Measurements from ENCODE around the gene NDUFS3.
"Not testable (repeated sequence)": the region's sequence is repeated elsewhere in the genome, so short reads cannot be mapped to it uniquely, and the experiment has no call there.

Gene NDUFS3

DNA sequence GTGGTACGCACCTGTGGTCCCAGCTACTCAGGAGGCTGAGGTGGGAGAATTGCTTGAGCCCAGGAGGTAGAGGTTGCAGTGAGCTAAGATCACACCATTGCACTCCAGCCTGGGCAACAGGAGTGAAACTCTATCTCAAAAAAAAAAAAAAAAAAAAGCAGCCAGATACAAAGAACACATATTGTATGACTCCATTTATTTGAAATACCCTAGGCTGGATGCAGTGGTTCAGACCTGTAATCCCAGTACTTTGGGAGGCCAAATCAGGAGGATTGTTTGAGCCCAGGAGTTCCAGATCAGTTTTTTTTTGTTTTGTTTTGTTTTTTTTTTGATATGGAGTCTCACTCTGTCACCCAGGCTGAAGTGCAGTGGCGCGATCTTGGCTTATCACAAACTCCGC is 16.5 kb upstream of the NDUFS3 start:
- not testable (repeated sequence) for DNase-seq

DNA sequence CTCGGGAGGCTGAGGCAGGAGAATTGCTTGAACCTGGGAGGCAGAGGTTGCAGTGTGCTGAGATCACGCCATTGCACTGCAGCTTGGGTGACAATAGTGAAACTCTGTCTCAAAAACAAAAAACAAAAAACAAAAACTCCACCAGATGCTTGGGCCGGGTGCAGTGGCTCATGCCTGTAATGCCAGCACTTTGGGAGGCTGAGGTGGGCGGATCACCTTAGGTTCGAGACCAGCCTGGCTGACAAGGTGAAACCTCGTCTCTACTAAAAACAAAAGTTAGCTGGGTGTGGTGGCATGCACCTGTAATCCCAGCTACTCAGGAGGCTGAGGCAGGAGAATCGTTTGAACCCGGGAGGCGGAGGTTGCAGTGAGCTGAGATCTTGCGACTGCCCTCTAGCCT is 14.5 kb upstream of the NDUFS3 start:
- DNase-seq = peak; percentile 30

DNA sequence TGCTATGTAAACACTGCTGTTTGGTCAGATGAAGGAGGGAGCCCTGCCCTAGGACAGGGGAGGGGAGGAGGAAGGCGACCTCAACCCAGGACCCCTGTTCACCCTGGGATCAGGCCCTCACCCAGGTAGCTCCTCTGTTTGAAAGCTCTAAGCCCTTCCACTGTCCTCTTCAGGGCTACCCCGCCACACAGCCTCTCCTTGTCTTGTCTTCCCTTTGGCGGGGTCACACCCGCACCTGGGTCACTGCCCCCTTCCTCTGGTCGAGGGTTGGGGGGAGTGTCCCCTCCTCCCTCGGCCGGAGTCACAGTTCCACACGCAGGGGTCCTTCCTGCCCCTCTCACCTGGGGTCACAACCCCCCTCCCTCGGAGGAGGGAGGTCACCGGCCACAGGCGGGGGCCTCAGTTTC is 13.9 kb upstream of the NDUFS3 start:
- DNase-seq = no peak

DNA sequence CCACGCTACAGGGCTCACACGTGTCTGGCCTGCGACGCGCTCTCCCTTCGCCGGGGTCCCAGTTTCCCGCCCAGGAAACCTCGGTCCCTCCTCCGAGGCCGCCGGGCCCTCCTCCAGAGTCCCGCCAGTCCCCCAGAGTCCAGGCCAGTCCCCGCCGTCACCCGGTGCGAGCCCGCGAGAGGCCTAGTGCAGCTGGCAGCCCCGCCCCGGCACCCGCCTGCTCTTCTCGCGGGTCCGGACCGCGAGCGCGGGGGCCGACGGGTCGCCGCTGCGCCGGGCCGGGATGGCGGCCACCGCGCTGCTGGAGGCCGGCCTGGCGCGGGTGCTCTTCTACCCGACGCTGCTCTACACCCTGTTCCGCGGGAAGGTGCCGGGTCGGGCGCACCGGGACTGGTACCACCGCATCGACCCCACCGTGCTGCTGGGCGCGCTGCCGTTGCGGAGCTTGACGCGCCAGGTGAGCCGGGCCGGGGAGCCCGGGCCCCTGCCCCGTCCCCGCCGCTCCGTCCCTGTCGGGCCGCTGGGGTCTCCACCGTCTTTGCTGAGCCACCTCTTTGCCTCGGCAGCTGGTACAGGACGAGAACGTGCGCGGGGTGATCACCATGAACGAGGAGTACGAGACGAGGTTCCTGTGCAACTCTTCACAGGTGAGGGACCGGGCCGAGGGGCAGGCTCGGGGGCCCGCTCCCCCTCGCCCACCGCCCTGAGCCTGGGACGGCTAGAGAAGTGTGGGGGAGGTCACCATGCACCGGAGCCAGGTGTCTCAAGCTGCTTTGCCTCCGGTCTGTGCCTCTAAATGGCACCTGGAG is 13.3 kb upstream of the NDUFS3 start, which contains the start of gene PTPMT1:
Gene PTPMT1 (plus strand): TSS at position 260 of the 809 bp plus-strand sequence. CDS start 24 bp downstream, at position 284.
- DNase-seq = peak; percentile 87

DNA sequence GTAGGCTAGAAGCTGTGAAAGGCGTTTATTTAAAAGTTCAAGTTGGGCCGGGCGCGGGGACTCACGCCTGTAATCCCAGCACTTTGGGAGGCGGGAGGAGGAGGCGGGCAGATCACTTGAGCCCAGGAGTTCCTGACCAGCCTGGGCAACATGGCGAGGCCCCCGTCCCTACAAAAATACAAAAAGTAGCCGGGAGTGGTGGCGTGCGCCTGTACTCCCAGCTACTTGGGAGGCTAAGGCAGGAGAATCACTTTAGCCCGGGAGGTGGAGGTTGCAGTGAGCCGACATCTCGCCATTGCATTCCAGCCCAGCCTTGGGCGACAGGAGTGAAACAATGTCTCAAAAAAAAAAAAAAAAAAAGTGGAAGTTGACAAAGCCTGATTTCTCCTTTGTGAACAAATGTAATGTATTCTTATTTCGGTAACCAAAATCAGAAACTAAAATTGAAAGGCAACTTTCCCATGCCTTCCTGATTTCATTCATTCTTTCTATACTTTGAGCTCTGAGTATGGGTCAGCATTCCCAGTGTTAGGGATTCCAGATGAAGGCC is 12.7 kb upstream of the NDUFS3 start:
- no peak for DNase-seq

DNA sequence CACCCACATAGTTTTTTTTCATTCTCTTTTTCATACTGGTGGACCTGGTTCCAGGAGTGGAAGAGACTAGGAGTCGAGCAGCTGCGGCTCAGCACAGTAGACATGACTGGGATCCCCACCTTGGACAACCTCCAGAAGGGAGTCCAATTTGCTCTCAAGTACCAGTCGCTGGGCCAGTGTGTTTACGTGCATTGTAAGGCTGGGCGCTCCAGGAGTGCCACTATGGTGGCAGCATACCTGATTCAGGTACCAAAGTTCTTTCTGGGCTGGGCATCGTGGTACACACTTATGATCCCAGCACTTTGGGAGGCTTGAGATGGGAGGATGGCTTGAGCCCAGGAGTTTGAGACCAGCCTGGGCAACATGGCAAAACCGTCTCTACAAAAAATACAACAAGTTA is 9.2 kb upstream of the NDUFS3 start:
- DNase-seq = no peak

DNA sequence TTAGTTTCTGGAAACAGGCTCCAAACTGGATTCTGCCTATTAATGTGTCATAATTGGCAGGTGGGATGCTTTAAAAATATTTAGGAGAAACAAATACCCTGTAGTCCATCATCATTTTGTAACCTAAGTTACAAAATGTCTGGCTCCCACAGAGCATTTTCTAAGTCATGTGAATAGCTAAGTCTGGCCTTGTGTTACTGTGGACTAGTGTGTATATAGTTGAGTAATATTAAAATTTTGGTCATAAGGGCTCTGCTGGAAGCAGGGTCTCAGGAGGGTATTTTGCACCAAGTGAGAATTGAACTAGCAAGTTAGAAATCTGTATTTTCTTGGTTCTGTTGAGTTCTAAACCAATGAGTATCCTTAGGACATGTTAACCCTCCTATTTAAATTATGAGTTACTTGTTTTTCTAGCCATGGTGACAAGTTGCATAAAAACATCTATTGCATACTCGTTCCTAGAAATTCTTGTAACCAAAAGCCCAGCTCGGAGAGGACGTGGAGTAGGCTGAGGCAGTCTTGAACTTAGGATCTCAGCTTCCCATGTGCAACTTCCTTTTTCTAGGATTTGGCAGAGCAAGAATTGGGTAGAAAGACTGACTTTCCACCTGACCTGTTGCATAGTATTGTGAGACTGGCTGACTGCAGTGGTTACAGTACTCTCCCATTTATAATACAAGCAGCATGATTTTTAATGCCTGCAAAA is 8.1 kb upstream of the NDUFS3 start:
- no peak for DNase-seq

DNA sequence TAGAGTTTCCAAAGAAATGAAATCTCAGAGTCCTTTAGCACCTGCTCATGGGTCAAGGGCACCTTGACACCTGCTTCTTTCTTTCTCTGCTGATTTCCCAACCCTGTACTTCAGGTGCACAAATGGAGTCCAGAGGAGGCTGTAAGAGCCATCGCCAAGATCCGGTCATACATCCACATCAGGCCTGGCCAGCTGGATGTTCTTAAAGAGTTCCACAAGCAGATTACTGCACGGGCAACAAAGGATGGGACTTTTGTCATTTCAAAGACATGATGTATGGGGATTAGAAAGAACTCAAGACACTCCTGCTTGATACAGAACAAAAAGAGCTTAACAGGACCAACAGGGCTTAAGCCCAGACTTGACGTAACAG is 7.5 kb upstream of the NDUFS3 start:
- no peak for DNase-seq

DNA sequence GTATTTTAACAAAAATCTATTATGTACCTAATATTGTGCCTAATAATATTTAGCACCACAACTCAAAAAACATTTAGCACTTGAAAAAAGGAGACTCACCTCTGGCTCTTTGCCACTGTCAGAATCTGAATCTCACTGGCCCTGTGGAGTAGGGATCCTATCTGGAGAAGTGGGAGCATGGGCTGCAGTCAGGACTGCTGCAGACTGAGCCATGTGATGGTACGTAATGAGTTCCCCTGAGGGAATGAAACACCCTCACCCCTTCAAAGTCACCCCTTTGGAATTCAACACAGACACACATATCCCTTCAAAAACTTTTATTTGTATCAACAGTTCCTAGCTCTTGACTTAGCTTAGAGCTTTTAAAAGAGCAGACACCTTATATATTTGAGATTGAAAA is 7.0 kb upstream of the NDUFS3 start:
- DNase-seq = no peak

DNA sequence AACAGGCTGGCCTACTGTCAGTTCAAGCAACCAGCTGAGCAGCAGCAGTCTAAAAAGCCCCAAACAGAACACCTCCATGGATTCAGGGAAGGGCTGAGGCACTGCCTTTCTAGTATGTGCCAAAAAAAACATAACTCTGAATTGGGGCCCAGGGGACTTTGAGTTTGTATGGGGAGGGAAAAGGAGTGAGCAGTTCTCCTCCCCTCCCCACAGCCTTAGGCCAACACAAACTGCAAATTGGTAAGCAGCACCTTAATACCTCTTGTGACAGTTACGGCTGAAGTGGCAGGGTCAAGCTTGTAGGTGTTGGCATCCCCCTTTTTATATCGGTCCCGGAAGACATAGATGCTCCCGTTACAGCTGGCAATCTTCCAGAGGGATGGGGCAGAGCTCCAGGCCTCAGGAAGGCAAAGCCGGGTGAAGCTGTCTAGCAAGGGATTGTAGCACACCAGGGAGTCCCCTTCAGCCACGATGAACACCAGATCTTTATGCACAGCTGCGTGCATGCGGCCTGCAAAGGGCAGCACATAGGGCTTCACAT is 6.1 kb upstream of the NDUFS3 start:
- DNase-seq = no peak

DNA sequence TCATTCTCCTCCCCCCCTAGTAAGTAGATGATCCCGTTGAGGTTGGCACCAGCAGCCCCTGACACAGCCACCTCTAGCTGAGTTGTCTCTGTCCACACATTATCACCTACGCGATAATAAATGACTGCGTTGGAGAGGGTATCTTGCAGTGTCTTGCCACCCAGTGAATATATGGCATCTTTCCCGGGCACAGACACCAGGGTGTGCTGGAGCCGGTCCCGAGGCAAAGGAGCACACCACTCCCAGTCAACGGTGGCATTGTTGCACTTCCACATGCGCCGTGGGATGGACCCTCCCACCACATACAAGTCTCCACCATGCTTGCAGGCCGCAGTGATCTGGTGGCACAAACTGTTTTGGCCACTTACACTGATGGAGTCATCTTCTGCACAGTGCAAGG is 5.6 kb upstream of the NDUFS3 start:
- DNase-seq = no peak

DNA sequence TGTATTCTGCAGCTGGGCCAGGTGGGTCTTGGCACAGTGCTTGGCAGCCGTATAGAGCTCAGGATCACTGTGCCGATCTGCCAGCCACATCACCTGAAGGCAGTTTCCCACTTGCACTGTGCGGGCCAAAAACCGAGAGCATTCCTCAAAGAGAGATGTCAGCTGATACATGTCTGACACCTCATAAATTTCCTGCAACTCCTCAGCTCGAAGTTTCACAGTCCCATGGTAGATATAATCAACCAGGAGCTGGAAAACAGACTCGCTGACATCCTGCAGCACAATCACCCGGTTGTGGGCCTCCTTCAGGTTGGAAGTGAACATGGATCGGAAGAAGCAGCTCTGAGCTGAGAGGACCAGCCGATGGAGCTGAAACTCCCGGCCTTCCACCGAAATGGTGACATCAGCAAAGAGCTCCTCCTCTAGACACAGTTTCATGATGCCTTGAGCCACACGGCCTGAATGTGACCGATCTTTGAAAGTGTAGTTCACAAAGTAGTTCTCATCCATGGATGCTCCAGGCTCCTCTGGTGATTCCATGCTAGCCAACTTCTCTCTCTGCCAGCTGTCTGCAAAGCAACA is 1.3 kb upstream of the NDUFS3 start:
- no peak for DNase-seq

DNA sequence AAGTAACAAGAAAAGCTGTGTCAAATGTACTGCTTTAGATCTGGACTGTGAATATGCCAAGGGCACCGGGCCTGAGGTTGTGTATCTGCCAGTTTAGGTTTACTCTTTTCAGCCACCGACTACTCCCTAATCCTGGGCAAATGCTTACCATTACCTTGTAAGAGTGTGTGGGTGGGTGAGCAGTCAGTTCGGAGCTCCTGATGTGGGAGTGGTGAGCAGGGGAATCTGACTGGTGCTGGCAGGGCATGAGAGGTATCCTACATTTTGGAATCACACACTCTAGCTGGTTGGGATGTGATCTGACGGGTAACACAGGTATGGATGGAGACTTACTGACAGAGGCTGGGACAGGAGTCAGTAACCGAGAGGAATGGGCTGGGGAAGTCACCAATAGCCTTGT is 5.0 kb downstream of the NDUFS3 start:
- DNase-seq = no peak

DNA sequence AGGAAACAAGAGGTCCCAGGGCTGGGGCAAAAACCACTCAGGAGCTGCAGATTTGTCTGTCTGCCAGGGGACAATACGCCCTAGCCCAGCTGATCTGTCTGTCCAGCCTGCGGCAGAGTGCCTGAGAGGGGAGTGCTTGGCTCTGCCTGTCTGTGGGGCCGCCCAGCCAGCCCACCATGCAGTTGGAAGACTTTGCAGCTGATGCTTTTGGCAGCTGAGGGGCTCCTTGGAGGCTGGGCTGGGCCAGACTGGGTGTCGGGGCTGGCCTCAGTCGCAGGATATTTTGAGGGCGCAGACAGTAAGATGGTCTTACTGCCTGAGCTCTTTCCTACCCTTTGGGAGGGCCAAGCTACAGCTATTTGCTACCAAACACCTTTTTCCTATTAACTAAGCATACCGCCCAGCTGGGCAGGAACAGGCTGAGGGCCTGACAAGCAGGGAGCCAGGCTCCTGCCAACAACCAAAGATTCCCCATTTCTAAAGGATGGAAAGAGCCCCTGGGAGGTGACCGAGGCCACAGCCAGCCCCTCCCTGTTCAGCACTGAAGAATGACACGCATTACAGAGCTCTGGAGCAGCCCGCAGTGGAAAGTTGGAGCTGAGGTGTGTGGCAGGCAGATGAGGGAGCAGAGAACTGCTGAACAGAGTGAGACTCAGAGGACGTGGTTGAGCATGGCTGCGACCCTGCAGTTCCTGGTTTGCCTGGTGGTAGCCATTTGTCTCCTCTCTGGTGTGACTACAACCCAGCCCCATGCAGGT is 7.4 kb downstream of the NDUFS3 start, which contains the start of gene FAM180B:
Gene FAM180B (plus strand): TSS at position 581 of the 758 bp plus-strand sequence. CDS start 91 bp downstream, at position 672.
- DNase-seq = no peak

DNA sequence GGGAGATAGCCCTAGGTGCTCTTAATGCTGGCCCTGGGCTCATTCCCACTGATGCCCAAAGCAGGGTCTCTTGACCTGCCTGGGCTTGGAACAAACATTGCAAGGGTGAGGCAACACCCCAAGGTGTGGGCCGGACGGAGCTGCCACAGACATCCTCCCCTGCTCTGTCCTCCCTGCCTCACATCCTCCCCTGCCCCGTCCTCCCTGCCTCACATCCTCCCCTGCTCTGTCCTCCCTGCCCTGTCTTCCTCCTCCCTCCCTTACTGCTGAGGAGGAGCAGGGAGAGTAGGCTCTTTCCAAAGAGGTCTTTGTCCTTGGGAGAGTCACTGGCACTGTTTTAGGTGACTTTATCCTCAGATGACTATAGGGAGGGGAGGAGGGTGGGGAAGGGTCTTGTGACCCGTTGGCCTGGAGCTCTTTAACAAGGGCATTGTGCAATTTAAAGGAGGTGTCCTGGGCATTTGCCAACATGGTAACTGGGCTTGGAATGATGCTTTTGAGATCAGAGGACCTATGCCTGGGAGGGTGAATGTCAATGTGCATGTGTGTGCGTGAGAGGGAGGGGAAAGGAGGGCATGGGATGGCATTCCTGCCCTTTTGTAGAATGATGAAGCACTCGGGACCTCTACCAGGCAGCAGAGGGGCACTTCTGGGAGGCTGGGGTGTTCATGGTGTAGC is 8.3 kb downstream of the NDUFS3 start:
- no peak for DNase-seq

DNA sequence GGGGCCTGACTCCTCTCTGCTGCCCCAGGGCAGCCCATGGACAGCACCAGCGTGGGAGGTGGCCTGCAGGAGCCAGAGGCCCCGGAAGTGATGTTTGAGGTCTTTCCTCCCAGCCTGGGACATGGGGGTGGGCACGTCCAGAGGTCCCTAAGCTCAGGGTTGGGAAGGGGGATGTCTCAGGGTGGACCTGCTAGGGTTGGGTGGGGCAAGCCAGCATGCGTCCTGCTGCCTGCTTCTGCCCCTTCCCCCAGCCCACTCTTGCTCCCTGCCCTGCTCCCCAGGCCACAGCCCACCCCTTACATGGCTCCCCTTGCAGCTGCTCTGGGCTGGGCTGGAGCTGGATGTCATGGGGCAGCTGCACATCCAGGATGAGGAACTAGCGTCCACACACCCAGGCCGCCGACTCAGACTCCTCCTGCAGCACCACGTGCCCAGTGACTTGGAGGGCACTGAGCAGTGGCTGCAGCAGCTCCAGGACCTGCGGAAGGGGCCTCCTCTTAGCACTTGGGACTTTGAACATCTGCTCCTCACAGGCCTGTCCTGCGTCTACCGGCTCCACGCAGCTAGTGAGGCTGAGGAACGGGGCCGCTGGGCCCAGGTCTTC is 9.0 kb downstream of the NDUFS3 start:
- no peak for DNase-seq

DNA sequence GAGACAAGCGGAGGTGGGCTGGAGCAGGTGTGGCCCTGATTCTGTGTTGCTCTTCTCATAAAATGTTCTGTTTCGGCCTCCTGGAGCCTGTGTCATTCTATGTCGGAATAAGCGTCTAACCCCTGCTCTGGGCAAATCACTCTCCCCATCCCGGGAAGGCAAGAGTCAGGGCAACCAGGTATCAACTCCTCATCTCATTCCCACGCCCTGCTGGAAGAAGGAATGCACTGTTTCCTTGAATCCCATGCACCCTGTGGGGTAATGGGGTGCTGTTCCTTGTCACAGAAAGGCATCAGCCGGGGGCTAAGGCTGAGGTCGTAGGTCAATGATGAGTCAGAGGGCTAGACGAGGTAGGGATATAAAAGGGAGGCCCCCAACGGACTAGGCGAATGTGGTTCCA is 10.2 kb downstream of the NDUFS3 start:
- DNase-seq = no peak

DNA sequence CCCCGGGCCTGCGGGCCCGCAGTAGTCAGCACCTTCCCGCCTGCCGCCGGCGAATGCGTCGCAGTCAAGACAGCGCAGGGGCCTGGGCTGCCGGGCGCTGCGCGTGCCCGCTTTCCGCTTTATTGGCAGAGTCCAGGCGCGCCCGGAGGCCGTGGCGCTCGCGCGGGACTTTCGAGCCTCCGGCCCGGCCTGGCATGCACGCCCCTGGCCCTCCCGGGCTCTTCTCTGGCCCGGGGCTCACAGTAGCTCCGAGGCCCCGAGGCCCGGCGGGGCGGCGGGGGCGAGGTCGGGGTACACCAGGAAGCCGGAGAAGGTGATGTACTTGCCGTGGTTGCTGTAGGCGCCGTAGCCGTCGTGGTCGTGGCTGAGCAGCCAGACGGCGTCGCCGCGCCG is 10.7 kb downstream of the NDUFS3 start:
- no peak for DNase-seq

DNA sequence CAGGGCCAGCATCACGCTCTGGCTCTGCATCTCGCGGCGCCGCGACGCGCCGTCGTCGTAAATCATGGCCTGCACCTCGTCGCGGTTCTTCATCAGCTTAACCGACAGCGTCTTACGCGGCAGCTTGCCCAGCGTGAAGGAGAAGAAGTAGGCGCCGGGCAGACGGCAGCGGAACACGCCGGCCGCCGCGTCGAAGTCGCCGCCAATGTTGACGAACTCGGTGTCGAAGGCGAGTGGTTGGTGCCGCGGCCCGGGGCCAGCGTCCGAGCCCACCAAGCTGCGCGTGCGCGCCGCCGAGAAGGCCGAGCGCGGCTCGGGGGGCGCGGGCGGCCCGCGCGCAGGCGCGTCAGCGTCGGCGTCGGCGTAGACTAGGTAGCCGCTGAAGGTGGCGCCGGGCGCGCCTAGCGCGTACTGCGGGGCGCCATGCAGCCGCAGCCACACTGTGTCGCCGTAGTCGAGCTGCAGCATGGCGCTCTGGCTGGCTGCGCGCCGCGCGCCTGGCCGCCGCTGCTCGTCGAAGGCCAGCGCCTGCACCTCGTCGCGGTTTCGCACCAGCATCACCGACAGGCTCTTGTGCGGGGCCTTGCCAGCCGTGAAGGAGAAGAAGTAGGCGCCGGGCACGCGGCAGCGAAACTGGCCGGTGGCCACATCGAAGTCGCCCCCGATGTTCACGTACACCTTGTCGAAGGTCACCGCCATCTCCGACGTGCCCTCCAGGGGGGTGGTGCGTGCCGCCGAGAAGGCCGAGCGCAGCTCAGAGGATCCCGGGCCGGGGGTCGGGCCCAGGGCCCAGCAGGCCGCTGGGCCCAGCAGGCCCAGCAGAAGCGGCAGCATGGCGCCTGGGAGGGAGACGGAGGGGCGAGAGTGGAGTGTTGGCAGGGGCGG is 11.3 kb downstream of the NDUFS3 start:
- no peak for DNase-seq

DNA sequence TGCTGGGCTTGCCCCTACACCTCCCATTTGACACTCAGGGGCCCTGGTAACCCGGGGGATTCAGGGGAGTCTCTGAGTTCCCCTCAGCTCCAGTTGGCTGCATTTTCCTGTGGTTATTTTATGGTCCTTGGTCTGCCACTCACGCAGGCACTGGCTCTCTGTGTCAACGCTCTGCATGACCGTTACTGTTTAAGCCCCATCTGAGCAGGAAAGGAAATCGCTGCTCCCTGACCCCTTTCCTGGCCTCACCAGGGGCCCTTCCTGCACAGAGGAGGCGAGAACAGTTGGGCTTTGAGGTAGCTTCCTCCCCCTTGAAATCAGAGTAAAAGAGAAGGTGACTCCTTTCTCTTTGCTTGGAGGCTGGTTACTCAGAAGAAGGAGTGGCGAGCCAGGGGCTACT is 12.9 kb downstream of the NDUFS3 start:
- no peak for DNase-seq

DNA sequence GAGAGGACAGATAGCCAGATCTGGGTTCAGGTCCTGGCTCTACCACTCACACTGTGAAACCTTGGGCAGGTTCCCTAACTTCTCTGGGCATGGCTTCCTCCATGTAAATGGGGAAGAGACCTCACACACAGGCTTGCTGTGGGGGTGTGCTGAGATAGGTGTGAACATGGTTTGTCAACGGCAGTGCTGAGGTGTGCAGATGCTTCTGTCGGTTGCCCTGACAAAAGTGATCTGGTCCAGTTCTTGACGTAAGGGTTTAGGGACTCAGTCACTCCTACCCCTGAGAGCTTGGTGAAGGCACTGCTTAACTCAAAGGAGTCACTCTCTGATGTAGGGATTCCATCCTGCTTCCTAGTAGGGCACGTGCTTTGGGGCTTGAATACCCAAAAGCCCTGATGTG is 13.4 kb downstream of the NDUFS3 start:
- DNase-seq = no peak

Data from activated effector memory CD4-positive, alpha-beta T cell treated with anti-CD3 and anti-CD28 coated beads, Interleukin-2, amount 50 U/mL, for 16 hours (primary cell).